K562 treated with DMSO at 1 percent for 4 hours (cell line): ENCODE measurements around the gene GCFC2. TPM values are rescaled to one million over a fixed set of nuclear protein-coding genes. Genes with fewer than 3 reads are reported as not detected.

Experiments used
- total RNA-seq: library from RNA; unstranded; fragments of 300-600 nt; gene quantifications from 2 replicates; pipeline ENCODE4 v1.2.3, GENCODE V29; 2022; ENCODE audit not compliant: insufficient read depth

GCFC2 gene
- 4.0 and 7.5 TPM in 2 replicates for total RNA-seq

DNA sequence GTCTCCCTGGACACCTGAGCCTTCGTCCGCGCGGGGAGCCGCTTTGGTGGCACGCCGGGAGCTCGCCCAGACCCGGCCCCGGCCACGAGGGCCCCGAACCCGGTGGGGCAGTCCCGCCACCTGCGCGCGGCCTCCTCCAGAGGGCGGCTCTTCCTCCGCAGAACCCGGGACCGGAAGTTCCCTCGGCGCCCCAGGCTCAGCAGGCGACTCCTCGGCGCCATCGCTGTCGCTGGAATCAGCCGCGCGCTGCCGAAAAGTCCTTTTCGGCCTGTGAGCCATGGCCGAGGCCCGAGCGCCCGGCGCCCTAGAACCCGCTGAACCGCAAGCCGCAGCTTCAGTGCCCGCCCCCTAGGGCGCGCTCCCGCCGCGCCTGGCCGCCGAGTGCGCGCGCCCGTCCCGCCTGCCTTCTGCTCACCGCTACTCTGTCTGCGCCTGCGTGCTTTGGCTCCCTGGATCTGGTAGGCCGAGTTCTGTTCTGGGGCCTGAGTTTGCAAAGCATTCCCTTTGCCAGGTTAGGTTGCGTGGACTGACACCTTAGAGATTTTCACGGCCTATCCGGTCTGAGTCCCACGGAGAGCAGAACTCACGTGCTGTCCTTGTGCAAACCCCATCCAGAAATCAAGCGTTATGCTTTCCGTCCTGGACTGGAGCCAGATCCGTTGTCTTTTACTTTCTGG is at the start of gene GCFC2:
Gene GCFC2, minus strand, starts transcription at position 339 of the 677 bp plus-strand sequence. Its CDS starts 60 bp downstream, at position 279.

DNA sequence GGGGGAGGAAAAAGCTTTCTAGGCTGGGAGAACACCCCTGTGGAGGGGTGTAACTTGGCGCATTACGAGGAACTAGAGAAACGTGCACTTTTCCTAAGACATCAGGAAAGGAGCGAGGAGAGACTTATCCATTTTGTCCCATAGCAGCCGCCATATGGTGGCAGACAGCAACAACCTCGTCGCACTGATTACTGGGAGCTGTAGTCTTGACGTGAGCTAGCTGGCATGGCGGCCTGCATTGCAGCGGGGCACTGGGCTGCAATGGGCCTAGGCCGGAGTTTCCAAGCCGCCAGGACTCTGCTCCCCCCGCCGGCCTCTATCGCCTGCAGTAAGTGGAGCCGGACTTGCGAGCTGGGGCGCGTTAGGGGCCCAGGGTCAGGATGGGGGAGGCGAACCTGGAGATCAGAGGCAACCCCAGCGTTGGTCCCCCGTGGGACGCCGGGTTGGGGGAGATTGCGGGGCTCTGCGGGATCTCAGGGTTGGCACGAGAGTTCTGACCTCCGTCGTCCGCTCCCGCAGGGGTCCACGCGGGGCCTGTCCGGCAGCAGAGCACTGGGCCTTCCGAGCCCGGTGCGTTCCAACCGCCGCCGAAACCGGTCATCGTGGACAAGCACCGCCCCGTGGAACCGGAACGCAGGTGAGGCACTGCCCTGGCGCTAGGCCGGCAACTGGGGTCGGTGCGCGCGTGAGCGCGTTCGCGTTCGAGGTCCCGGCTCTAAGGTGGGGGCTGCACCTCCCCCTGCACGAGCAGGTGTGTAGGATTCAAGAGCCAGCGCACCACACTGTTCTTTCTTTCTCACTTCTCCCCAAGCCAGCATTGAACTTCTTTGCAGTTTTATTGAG is 63.9 kb downstream of the GCFC2 start, which contains the start of gene MRPL19:
Gene MRPL19, plus strand, starts transcription at position 201 of the 843 bp plus-strand sequence. Its CDS starts 25 bp downstream, at position 226.

Other genes with a start within 250 kb of the GCFC2 start
- gene EVA1A, start 150.0 kb downstream of the GCFC2 start, total RNA-seq: not detected in 2 replicates
- gene MRPL19, start 64.1 kb downstream of the GCFC2 start, total RNA-seq: 13.5 and 15.8 TPM in 2 replicates